VCaP (cell line): ENCODE results near the gene CPLANE2.

Experiments used
- H3K27ac ChIP-seq: fragments of 450-650 bp; 2 replicates; pipeline ENCODE4 v1.5.1; 2017
- TF ChIP-seq, protein P1 (sequence below): fragments of 450-650 bp; conservative IDR thresholded peaks from 2 replicates; pipeline ENCODE4 v1.5.1; 2017; ENCODE audit warnings: mild to moderate bottlenecking, moderate library complexity

Gene CPLANE2

DNA sequence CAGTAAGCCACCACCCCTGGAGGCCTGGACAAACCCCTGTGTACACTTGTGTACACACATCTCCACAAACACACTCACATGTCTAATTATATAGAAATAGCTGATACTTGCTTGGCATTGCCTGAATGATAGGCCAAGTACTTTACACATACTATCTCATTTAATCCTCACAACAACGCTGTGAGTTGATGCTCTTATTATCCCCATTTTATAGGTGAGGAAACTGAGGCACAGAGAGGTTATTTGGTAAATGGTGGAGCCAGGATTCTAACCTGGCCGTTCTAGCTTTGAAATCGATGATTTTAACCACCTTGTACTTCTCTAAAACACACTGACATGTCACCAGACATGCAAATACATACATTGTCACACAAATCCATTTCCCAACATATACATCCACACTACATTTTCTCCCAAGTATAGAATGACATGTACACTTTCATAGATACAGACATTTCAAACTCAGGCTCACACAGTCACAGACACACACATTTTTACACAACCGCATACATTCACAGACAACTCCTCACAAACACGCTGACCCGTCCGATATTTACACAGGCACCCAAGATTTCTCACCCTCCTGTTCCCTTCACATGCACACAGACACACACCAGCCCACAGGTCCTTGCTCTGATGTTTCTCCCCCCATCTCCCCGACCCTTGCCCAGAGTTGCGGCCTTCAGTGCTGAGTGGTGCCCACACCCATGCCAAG is 27.7 kb downstream of the CPLANE2 start:
- H3K27ac ChIP-seq: no peak overlapping the region
- TF ChIP-seq, protein P1, sequence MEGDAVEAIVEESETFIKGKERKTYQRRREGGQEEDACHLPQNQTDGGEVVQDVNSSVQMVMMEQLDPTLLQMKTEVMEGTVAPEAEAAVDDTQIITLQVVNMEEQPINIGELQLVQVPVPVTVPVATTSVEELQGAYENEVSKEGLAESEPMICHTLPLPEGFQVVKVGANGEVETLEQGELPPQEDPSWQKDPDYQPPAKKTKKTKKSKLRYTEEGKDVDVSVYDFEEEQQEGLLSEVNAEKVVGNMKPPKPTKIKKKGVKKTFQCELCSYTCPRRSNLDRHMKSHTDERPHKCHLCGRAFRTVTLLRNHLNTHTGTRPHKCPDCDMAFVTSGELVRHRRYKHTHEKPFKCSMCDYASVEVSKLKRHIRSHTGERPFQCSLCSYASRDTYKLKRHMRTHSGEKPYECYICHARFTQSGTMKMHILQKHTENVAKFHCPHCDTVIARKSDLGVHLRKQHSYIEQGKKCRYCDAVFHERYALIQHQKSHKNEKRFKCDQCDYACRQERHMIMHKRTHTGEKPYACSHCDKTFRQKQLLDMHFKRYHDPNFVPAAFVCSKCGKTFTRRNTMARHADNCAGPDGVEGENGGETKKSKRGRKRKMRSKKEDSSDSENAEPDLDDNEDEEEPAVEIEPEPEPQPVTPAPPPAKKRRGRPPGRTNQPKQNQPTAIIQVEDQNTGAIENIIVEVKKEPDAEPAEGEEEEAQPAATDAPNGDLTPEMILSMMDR: no peak

DNA sequence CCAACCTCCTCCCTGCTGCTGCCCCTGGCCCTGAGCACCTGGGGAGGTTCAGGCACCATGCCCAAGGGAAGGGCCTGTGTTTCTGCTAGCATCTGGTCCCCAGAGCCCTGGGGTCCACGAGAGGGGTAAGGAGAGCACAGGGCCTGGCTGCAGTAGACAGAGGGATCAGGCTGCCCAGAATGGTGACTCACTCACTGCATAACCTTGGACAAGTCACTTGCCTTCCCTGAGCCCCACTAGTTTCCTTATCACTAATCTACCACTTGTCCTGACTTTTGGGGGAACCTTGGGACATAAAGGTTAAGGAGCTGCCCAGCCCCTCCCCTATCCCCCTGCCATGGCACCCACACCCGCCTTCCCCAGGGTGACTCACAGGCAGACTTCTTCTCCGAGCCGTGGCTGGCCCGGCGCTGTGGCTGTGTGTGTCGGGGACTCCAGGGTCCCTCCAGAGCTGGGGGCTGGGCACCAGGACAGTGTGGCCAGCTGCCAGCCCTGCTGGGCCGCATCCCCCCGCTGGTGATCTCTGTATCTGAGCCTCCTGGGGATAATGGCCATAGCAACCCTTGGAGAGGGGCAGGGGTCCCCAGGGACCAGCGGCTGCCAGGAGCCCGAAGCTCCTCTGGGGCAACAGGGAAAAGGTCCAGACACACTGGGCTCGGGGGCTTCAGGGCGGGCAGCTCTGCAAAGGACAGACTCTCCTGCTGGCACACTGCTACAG is 28.6 kb downstream of the CPLANE2 start:
- no peak overlapping the region for H3K27ac ChIP-seq
- TF ChIP-seq, protein P1: no peak

DNA sequence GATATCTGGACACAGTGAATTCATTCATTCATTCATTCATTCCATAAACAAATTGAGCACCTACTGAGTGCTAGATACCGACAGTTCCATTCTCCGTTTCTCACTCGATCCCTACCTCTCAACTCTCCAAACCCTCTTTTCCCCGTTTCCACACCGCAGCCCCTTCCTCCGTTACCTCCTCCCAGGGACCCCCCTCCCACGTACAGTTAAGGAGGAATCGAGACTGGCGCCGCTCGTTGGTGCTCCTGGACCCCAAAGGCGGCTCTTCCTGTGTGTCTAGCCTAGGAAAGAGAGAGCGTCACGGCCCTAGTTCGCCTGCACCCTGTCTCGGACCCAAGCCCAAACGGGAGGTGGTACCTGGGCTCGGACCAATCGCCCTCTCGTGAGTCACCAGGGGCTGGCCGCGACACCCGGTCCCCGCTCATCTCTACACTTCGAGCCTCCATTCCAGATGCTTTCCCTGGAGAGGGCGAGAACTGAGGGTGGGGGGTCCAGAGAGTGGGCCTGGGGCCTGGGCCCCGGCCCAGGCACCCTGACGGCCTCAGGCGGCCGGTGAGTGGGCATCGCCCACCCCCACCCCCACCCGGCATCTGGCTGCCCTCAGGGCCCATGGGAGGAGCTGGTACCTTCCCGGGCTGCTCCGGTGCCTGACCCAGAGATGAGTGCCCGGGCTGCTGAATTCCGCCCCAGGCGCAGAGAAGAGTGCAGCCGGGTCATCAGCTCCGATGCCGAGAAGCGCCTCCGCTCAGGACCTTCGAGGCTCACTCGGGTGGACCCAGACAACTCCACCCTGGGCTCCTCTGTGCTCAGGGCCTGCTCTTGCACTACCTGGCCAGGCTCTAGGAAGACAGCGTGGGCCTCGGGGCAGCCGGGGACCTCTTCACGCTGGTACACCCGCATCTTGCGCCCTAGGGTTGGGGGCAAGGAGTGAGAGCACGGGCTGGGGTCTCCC is 29.4 kb downstream of the CPLANE2 start:
- peak overlapping the region; percentile 77 for H3K27ac ChIP-seq
- TF ChIP-seq, protein P1: no peak

DNA sequence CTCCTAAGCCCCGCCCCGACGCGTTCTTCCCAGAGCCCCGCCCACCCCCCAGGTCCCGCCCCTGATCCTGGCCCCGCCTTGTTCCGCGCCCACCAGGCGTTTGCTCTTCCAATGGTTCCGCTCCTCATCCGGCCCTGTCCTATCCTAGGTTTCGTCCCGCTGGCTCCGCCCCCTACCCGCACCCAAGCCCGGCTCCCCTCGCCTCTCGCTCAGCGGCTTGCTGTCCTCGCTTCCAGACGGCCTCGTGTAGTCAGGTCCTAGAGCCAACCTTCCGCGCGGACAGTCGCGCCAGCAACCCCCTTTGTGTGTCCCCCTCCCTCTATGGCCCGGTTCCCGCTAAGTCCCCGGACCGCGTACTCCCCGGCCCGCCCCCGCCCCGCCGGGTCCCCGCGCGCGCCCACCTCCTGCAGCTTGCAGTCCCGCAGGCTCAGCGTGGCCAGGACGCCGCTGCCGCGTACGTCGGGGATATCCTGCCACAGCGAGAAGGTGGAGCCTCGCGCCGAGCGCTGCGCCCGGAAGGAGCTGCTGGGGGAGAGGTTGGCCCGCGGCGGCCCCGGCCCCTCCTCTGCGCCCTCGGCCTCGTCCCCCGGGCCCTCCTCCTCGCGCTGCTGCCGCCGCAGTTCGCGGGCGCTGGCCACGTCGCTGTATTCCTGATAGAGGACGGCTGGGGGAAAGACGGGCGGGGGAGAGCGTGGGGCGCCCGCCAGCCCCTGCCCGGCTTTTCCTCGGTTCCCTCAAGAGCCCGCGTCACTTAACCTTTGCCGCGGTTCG is 30.3 kb downstream of the CPLANE2 start:
- TF ChIP-seq, protein P1: no peak

DNA sequence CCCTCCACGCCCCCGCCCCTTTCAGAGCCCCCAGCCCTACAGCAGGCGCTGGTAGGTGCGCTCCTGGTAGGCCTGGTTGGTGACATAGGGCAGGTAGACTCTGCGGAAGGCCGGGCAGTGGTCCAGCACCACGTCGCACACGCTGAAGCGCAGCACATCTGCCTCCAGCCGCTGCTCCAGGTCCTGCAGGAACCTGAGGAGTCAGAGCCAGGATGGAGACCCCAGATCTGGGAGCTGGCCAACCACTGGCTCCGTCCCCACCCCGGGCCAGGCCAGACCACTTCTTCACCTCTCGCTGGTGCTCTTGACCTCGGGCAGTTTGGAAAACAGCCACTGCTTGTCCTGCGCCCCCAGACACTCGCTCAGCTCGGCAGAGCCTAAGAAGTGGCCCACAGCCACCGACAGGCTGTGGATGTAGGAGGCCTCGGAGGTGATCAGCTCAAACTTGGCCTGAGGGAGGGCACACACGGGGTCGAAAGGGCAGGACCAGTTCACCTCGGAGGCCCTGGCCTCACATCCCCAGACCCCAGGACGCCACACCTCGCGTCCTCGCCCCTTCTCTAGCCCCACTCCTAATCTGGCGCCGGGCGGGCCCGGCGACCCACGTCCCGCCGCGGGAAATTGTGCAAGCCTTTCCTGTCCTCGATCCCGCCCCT is 31.0 kb downstream of the CPLANE2 start:
- TF ChIP-seq, protein P1: no peak
- peak overlapping the region; percentile 77 for H3K27ac ChIP-seq

More for the DNA sequence above, 30.3 kb downstream of the CPLANE2 start:
- H3K27ac ChIP-seq: peak overlapping the region; percentile 77

DNA sequence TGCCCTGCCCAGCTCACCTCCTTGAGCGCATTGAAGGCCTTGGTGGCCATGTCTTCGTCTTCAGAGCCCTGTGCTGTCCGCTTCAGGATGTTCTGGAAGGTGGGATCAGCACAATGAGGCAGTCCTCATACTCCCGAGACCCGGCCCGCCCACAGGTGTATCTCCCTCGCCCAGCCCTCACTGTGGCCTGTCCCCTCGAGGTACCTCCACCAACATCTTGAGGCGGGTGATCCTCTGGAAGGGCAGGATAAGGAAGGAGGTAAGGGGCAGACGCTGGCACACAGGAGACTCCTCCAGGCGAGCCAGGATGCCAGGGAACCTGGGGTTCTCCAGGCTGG is 31.7 kb downstream of the CPLANE2 start:
- TF ChIP-seq, protein P1: no peak
- no peak overlapping the region for H3K27ac ChIP-seq
